ENCODE data around the gene COL17A1.

- TF ChIP-seq, protein P1, sequence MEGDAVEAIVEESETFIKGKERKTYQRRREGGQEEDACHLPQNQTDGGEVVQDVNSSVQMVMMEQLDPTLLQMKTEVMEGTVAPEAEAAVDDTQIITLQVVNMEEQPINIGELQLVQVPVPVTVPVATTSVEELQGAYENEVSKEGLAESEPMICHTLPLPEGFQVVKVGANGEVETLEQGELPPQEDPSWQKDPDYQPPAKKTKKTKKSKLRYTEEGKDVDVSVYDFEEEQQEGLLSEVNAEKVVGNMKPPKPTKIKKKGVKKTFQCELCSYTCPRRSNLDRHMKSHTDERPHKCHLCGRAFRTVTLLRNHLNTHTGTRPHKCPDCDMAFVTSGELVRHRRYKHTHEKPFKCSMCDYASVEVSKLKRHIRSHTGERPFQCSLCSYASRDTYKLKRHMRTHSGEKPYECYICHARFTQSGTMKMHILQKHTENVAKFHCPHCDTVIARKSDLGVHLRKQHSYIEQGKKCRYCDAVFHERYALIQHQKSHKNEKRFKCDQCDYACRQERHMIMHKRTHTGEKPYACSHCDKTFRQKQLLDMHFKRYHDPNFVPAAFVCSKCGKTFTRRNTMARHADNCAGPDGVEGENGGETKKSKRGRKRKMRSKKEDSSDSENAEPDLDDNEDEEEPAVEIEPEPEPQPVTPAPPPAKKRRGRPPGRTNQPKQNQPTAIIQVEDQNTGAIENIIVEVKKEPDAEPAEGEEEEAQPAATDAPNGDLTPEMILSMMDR (conservative IDR thresholded peaks at IDR 0.05; ENCODE audit: low read depth, low read length), result no peak
- no peak for TF ChIP-seq EZH2 (IDR thresholded peaks at IDR 0.05; ENCODE audit: borderline replicate concordance, low read depth, low read length, poor library complexity, severe bottlenecking)
Observed at GRCh38 chr10:104122225-104123107, 36.8 kb upstream of the COL17A1 start.
